ENCODE measurements around the gene RIMBP2. TPM values are rescaled to one million over a fixed set of nuclear protein-coding genes. Genes with fewer than 3 reads are reported as not detected.

The RIMBP2 gene
- total RNA-seq, 1 donor from 2014 or later: 20.5 TPM

- Mint-ChIP-seq H3K27me3 (ENCODE audit: unreplicated experiment) (peaks cover 13% of the 10 kb centered on the region), H3K36me3 (ENCODE audit: unreplicated experiment) (peaks cover 18% of the 10 kb centered on the region), H3K9me3 (ENCODE audit: unreplicated experiment) (peaks cover 9% of the 10 kb centered on the region), H3K4me3 (ENCODE audit: unreplicated experiment) (no peak overlapping the region), H3K4me1 (ENCODE audit: low read depth, unreplicated experiment) (peaks cover 3% of the 10 kb centered on the region), H3K27ac (ENCODE audit: unreplicated experiment) (no peak overlapping the region)
- DNase-seq: no peak
- TF ChIP-seq CTCF (IDR thresholded peaks at IDR 0.05; ENCODE audit: partially characterized antibody, unreplicated experiment): no peak
These were observed 194.5 kb downstream of the RIMBP2 start for GRCh38 chr12:130521375-130522124.

- DNase-seq: no peak
- Mint-ChIP-seq H3K4me3 (ENCODE audit: unreplicated experiment) (no peak overlapping the region), H3K27me3 (ENCODE audit: unreplicated experiment) (peaks cover 16% of the 10 kb centered on the region), H3K4me1 (ENCODE audit: low read depth, unreplicated experiment) (peaks cover 3% of the 10 kb centered on the region), H3K36me3 (ENCODE audit: unreplicated experiment) (peaks cover 24% of the 10 kb centered on the region), H3K9me3 (ENCODE audit: unreplicated experiment) (peaks cover 11% of the 10 kb centered on the region), H3K27ac (ENCODE audit: unreplicated experiment) (no peak overlapping the region)
- no peak for TF ChIP-seq CTCF (IDR thresholded peaks at IDR 0.05; ENCODE audit: partially characterized antibody, unreplicated experiment)
These were observed 195.3 kb downstream of the RIMBP2 start for GRCh38 chr12:130520784-130521183.

- no peak overlapping the region for H3K4me3 Mint-ChIP-seq (ENCODE audit: unreplicated experiment)
- peaks cover 5% of the 10 kb centered on the region for H3K27me3 Mint-ChIP-seq (ENCODE audit: unreplicated experiment)
- H3K36me3 Mint-ChIP-seq (ENCODE audit: unreplicated experiment): peaks cover 12% of the 10 kb centered on the region
- no peak for TF ChIP-seq CTCF (IDR thresholded peaks at IDR 0.05; ENCODE audit: partially characterized antibody, unreplicated experiment)
- no peak overlapping the region for H3K27ac Mint-ChIP-seq (ENCODE audit: unreplicated experiment)
- DNase-seq: no peak
- H3K4me1 Mint-ChIP-seq (ENCODE audit: low read depth, unreplicated experiment): no peaks in the 10 kb centered on the region
- H3K9me3 Mint-ChIP-seq (ENCODE audit: unreplicated experiment): peaks cover 6% of the 10 kb centered on the region
These were observed 198.5 kb downstream of the RIMBP2 start for GRCh38 chr12:130517588-130517987.

GRCh38 chr12:130514149-130514551 lies 201.9 kb downstream of the RIMBP2 start:
- DNase-seq: no peak
- H3K36me3 Mint-ChIP-seq (ENCODE audit: unreplicated experiment): peaks cover 17% of the 10 kb centered on the region
- no peak for TF ChIP-seq CTCF (IDR thresholded peaks at IDR 0.05; ENCODE audit: partially characterized antibody, unreplicated experiment)
- H3K27me3 Mint-ChIP-seq (ENCODE audit: unreplicated experiment): peaks cover 5% of the 10 kb centered on the region
- H3K4me3 Mint-ChIP-seq (ENCODE audit: unreplicated experiment): no peak overlapping the region
- no peak overlapping the region for H3K27ac Mint-ChIP-seq (ENCODE audit: unreplicated experiment)
- no peaks in the 10 kb centered on the region for H3K4me1 Mint-ChIP-seq (ENCODE audit: low read depth, unreplicated experiment)
- H3K9me3 Mint-ChIP-seq (ENCODE audit: unreplicated experiment): peaks cover 12% of the 10 kb centered on the region

GRCh38 chr12:130513556-130513955 lies 202.5 kb downstream of the RIMBP2 start:
- no peak for DNase-seq
- Mint-ChIP-seq H3K9me3 (ENCODE audit: unreplicated experiment) (peaks cover 12% of the 10 kb centered on the region), H3K4me1 (ENCODE audit: low read depth, unreplicated experiment) (no peaks in the 10 kb centered on the region), H3K27ac (ENCODE audit: unreplicated experiment) (peak overlapping the region; percentile 12), H3K4me3 (ENCODE audit: unreplicated experiment) (no peak overlapping the region), H3K36me3 (ENCODE audit: unreplicated experiment) (peaks cover 17% of the 10 kb centered on the region), H3K27me3 (ENCODE audit: unreplicated experiment) (peaks cover 5% of the 10 kb centered on the region)
- no peak for TF ChIP-seq CTCF (IDR thresholded peaks at IDR 0.05; ENCODE audit: partially characterized antibody, unreplicated experiment)

Measured in glutamatergic neuron (in vitro differentiated cells).